Effector memory CD8-positive, alpha-beta T cell (primary cell): Measurements from ENCODE around the gene ACIN1.

ENCODE experiments used
- ATAC-seq: fragments of 150-1000 bp; cut with Tn5 transposase; replicated peaks from 2 replicates; pipeline ENCODE4 v1.10.0; 2021; ENCODE audit warnings: mild to moderate bottlenecking, moderate library complexity
- DNase-seq, 3 experiments: peaks; one replicate each; pipeline ENCODE4 v3.0.0; 2021
- H3K27ac Mint-ChIP-seq, 2 donors: one replicate each; pipeline ENCODE4 v1.8.0; 2022; ENCODE audit warnings: mild to moderate bottlenecking in 2 of 2, mixed read lengths in 2 of 2, moderate library complexity in 2 of 2
- H3K27me3 Mint-ChIP-seq, 2 donors: one replicate each; pipeline ENCODE4 v1.8.0; 2022; ENCODE audit warnings: mixed read lengths in 2 of 2
- H3K36me3 Mint-ChIP-seq: one replicate; pipeline ENCODE4 v1.8.0; 2022; ENCODE audit warnings: mild to moderate bottlenecking, moderate library complexity, mixed read lengths; ENCODE audit not compliant: insufficient read depth
- H3K4me1 Mint-ChIP-seq, 2 donors: one replicate each; pipeline ENCODE4 v1.8.0; 2022; ENCODE audit warnings: low read depth in 2 of 2, mixed read lengths in 2 of 2
- H3K4me3 Mint-ChIP-seq, 2 donors: one replicate each; pipeline ENCODE4 v1.8.0; 2022; ENCODE audit warnings: mild to moderate bottlenecking in 2 of 2, mixed read lengths in 2 of 2, moderate library complexity in 2 of 2
- H3K9me3 Mint-ChIP-seq, 2 donors: one replicate each; pipeline ENCODE4 v1.8.0; 2022; ENCODE audit warnings: mixed read lengths in 2 of 2

Gene ACIN1

GRCh38 chr14:23119363-23120327 is 24.7 kb upstream of the ACIN1 start:
- H3K36me3 Mint-ChIP-seq, result no peaks in the 10 kb centered on the region
- no peak for DNase-seq
- peak overlapping the region in 1 of 2 donors; percentile 49 for H3K27ac Mint-ChIP-seq
- peak overlapping the region; percentile 33 to 65 for H3K4me3 Mint-ChIP-seq
- no peaks in the 10 kb centered on the region for H3K9me3 Mint-ChIP-seq
- H3K4me1 Mint-ChIP-seq, result peaks cover 9 to 17% of the 10 kb centered on the region in 2 donors
- peak; percentile 53 for ATAC-seq
- peaks cover 28 to 39% of the 10 kb centered on the region in 2 donors for H3K27me3 Mint-ChIP-seq

- Mint-ChIP-seq H3K27ac (peak within 1 kb of the TSS in 1 of 2 donors; percentile 49), H3K4me3 (peak within 1 kb of the TSS; percentile 33 to 65), H3K36me3 (no peaks in the 10 kb centered on the region), H3K4me1 (peaks cover 9 to 17% of the 10 kb centered on the region in 2 donors), H3K9me3 (no peaks in the 10 kb centered on the region), H3K27me3 (peaks cover 30 to 47% of the 10 kb centered on the region in 2 donors)
- DNase-seq, result no peak
- no peak for ATAC-seq
Measured at GRCh38 chr14:23118506-23119362, 23.8 kb upstream of the ACIN1 start, which contains the start of gene CEBPE. TSS of gene CEBPE (minus strand) at chr14:23119255. CDS start at chr14:23119091, 164 bp downstream.

GRCh38 chr14:23117371-23118020 is 22.6 kb upstream of the ACIN1 start:
- Mint-ChIP-seq H3K27ac (no peak overlapping the region), H3K4me3 (no peak overlapping the region), H3K9me3 (no peaks in the 10 kb centered on the region), H3K36me3 (no peaks in the 10 kb centered on the region), H3K27me3 (peaks cover 24 to 39% of the 10 kb centered on the region in 2 donors), H3K4me1 (peaks cover 9 to 17% of the 10 kb centered on the region in 2 donors)
- DNase-seq (no peak), ATAC-seq (no peak)

- DNase-seq (no peak), ATAC-seq (no peak)
- Mint-ChIP-seq H3K36me3 (no peaks in the 10 kb centered on the region), H3K27ac (no peak overlapping the region), H3K27me3 (peaks cover 24 to 39% of the 10 kb centered on the region in 2 donors), H3K9me3 (no peaks in the 10 kb centered on the region), H3K4me3 (no peak overlapping the region), H3K4me1 (peaks cover 3 to 10% of the 10 kb centered on the region in 2 donors)
Measured at GRCh38 chr14:23115918-23116317, 21.0 kb upstream of the ACIN1 start.

- Mint-ChIP-seq H3K9me3 (no peaks in the 10 kb centered on the region), H3K27ac (no peak overlapping the region), H3K27me3 (peaks cover 24 to 39% of the 10 kb centered on the region in 2 donors), H3K4me3 (no peak overlapping the region), H3K4me1 (peaks cover 0 to 4% of the 10 kb centered on the region in 2 donors), H3K36me3 (no peaks in the 10 kb centered on the region)
- no peak for DNase-seq
- no peak for ATAC-seq
Measured at GRCh38 chr14:23115039-23115731, 20.2 kb upstream of the ACIN1 start.

GRCh38 chr14:23114669-23115038 is 19.7 kb upstream of the ACIN1 start:
- Mint-ChIP-seq H3K4me3 (no peak overlapping the region), H3K9me3 (no peaks in the 10 kb centered on the region), H3K27ac (no peak overlapping the region), H3K27me3 (peaks cover 24 to 39% of the 10 kb centered on the region in 2 donors), H3K4me1 (no peaks in the 10 kb centered on the region), H3K36me3 (no peaks in the 10 kb centered on the region)
- DNase-seq (no peak), ATAC-seq (no peak)

- DNase-seq (no peak), ATAC-seq (no peak)
- H3K27me3 Mint-ChIP-seq, result peaks cover 24 to 39% of the 10 kb centered on the region in 2 donors
- H3K4me3 Mint-ChIP-seq, result no peak overlapping the region
- no peaks in the 10 kb centered on the region for H3K36me3 Mint-ChIP-seq
- no peaks in the 10 kb centered on the region for H3K4me1 Mint-ChIP-seq
- H3K9me3 Mint-ChIP-seq, result no peaks in the 10 kb centered on the region
- H3K27ac Mint-ChIP-seq, result no peak overlapping the region
Measured at GRCh38 chr14:23114120-23114458, 19.2 kb upstream of the ACIN1 start.

- Mint-ChIP-seq H3K4me3 (no peak overlapping the region), H3K27ac (no peak overlapping the region), H3K9me3 (no peaks in the 10 kb centered on the region), H3K27me3 (peaks cover 24 to 39% of the 10 kb centered on the region in 2 donors), H3K36me3 (no peaks in the 10 kb centered on the region), H3K4me1 (no peaks in the 10 kb centered on the region)
- ATAC-seq (no peak), DNase-seq (no peak)
Measured at GRCh38 chr14:23113431-23114119, 18.6 kb upstream of the ACIN1 start.

- Mint-ChIP-seq H3K4me1 (no peaks in the 10 kb centered on the region), H3K27ac (no peak overlapping the region)
- no peak for ATAC-seq
Measured at GRCh38 chr14:23112359-23113178, 17.6 kb upstream of the ACIN1 start.

GRCh38 chr14:23110579-23111365 is 15.8 kb upstream of the ACIN1 start:
- H3K9me3 Mint-ChIP-seq, result no peaks in the 10 kb centered on the region
- no peak overlapping the region for H3K4me3 Mint-ChIP-seq
- no peaks in the 10 kb centered on the region for H3K4me1 Mint-ChIP-seq
- no peaks in the 10 kb centered on the region for H3K36me3 Mint-ChIP-seq
- peaks cover 13 to 19% of the 10 kb centered on the region in 2 donors for H3K27me3 Mint-ChIP-seq
- ATAC-seq (no peak), DNase-seq (no peak)
- no peak overlapping the region for H3K27ac Mint-ChIP-seq

More at GRCh38 chr14:23112359-23113178, 17.6 kb upstream of the ACIN1 start:
- no peak for DNase-seq
- Mint-ChIP-seq H3K4me3 (no peak overlapping the region), H3K9me3 (no peaks in the 10 kb centered on the region), H3K27me3 (peaks cover 24 to 37% of the 10 kb centered on the region in 2 donors), H3K36me3 (no peaks in the 10 kb centered on the region)

GRCh38 chr14:23109769-23110168 is 14.8 kb upstream of the ACIN1 start:
- Mint-ChIP-seq H3K4me1 (no peaks in the 10 kb centered on the region), H3K4me3 (no peak overlapping the region), H3K36me3 (no peaks in the 10 kb centered on the region), H3K27ac (no peak overlapping the region), H3K9me3 (no peaks in the 10 kb centered on the region), H3K27me3 (peaks cover 14 to 16% of the 10 kb centered on the region in 2 donors)
- DNase-seq (no peak), ATAC-seq (no peak)
